Epithelial cell of proximal tubule (primary cell): Measurements from ENCODE around the gene DNAAF5. TPM values are rescaled to one million over a fixed set of nuclear protein-coding genes. Genes with fewer than 3 reads are reported as not detected.

Experiments used
- DNase-seq: peaks from one replicate; pipeline ENCODE4 v3.0.0-alpha.2; 2011; ENCODE audit warnings: low read depth
- H3K4me3 ChIP-seq: 2 replicates; pipeline ENCODE4 v1.5.1; 2011; ENCODE audit warnings: low read depth, mild to moderate bottlenecking, low read length
- total RNA-seq: library from RNA; depleted of rRNA; stranded (reverse); fragments of >200 nt; gene quantifications from 2 replicates; pipeline ENCODE4 v1.2.3, GENCODE V29; 2015
- TF ChIP-seq, protein P1 (sequence below): conservative IDR thresholded peaks from 2 replicates; pipeline ENCODE4 v1.5.1; 2012; ENCODE audit warnings: low read depth, mild to moderate bottlenecking, low read length

Gene DNAAF5
- total RNA-seq, 1 donor from 2014 or later, result 64.1 TPM

GRCh38 chr7:696812-697551 is 29.5 kb upstream of the DNAAF5 start:
- TF ChIP-seq, protein P1, sequence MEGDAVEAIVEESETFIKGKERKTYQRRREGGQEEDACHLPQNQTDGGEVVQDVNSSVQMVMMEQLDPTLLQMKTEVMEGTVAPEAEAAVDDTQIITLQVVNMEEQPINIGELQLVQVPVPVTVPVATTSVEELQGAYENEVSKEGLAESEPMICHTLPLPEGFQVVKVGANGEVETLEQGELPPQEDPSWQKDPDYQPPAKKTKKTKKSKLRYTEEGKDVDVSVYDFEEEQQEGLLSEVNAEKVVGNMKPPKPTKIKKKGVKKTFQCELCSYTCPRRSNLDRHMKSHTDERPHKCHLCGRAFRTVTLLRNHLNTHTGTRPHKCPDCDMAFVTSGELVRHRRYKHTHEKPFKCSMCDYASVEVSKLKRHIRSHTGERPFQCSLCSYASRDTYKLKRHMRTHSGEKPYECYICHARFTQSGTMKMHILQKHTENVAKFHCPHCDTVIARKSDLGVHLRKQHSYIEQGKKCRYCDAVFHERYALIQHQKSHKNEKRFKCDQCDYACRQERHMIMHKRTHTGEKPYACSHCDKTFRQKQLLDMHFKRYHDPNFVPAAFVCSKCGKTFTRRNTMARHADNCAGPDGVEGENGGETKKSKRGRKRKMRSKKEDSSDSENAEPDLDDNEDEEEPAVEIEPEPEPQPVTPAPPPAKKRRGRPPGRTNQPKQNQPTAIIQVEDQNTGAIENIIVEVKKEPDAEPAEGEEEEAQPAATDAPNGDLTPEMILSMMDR, result no peak
- DNase-seq, result no peak
- no peak overlapping the region for H3K4me3 ChIP-seq

DNA sequence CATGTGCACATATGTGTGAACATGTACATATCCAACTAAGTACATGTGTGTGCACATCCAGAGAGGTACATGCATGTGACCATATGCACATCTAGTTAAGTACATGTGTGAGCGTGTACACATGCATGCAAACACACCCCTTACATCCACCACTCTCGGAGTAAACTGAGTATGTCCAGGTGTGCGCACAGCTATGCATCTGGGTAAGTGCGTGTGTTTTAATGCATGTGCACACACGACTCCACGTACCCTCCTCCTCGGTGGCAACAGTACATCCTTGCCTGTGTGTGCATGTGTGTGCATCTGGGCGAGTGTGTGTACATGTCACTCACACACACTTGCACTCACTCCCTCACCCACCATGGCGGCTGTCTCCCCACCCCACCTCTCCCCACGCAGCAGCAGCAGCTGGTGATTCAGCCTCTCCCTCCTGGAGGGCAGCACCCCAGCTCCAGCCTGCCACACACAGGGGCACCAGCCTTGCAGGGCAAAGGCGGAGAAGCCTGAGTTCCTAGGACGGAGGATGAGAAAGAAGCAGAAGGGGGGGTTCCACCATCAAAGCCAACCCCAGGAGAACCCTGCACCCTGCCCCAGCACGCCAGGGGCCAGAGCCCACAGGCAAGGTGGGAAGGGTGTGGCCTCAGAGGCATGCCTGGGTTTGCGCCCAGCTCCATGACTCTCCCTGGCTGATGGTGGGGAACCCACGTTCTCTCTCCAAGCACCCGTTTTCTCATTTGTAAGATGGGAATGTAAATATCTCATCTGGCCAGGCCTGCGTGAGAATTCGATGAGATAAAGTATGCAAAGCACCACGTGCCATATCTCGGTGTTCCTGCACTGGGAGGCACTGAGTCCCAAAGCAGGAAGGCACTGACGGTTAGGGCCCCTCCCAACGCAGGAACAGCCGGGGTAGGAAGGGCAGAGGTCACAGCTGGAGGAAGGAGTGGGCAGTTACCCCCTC is 27.7 kb upstream of the DNAAF5 start:
- TF ChIP-seq, protein P1, result no peak
- H3K4me3 ChIP-seq, result no peak overlapping the region
- no peak for DNase-seq

GRCh38 chr7:699476-700170 is 26.9 kb upstream of the DNAAF5 start:
- DNase-seq, result no peak
- TF ChIP-seq, protein P1, result no peak
- no peak overlapping the region for H3K4me3 ChIP-seq

DNA sequence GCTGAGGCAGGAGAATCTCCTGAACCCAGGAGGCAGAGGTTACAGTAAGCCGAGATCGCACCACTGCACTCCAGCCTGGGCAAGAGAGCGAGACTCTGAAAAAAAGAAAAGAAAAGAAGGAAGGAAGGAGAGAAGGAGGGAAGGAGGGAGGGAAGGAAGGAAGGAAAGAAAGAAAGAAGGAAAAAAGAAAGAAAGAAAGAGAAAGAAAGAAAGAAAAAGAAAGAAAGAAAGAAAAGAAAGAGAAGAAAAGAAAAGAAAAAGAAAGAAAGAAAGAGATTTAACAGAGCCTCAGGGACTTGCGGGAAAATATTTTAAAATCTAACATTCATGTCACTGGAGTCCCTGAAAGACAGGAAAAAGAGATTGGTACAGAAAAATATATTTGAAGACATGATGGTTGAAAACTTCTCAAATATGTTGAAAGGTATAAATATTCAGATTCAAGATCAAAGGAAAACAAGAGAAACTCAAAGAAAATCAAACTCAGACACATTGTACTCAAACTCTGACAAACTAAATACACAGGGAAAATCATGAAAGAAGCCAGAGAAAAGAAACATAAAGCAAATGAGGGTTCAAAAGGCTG is 25.3 kb upstream of the DNAAF5 start:
- no peak for DNase-seq
- TF ChIP-seq, protein P1, result no peak
- no peak overlapping the region for H3K4me3 ChIP-seq

DNA sequence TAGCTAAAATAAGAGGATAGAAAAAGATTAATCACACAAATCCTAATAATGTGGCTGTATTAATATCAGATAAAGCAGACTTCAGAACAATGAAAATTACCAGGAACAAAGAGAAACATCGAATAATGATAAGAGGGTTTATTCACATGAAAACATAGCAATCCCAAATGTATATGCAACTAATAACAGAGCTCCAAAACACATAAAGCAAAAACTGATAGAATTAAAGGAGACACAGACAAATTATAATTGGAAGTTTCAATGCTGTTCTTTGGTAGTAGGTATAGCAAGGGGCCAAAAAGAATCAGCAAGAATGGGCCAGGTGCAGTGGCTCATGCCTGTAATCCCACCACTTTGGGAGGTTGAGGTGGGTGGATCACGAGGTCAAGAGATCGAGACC is 23.4 kb upstream of the DNAAF5 start:
- TF ChIP-seq, protein P1, result no peak

GRCh38 chr7:706721-707120 is 19.8 kb upstream of the DNAAF5 start:
- TF ChIP-seq, protein P1, result no peak
- H3K4me3 ChIP-seq, result no peak overlapping the region
- no peak for DNase-seq

More for the DNA sequence above, 23.4 kb upstream of the DNAAF5 start:
- DNase-seq, result no peak
- no peak overlapping the region for H3K4me3 ChIP-seq
